ENCODE data around the gene RAB8B.

RAB8B gene

DNA sequence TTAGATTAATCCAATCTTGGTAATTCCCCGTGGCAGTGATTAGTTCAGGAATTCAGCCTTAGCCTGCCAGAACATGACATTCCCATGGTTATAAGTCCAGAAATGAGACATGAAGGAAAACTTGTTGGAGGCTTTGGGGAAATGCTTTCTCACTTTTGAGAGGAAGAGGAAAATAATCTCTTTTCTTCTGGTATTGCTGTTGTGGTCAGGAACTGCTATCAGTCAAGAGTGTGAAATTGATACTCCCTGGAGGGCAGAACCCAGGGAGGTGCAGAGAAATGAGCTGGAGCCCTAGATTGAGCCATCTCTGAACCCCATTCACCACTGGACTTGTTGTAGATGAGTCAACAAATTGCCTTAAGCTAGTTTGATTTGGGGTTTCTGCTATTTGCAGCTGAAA is 49.4 kb downstream of the RAB8B start:
- peak; percentile 86 for DNase-seq

DNA sequence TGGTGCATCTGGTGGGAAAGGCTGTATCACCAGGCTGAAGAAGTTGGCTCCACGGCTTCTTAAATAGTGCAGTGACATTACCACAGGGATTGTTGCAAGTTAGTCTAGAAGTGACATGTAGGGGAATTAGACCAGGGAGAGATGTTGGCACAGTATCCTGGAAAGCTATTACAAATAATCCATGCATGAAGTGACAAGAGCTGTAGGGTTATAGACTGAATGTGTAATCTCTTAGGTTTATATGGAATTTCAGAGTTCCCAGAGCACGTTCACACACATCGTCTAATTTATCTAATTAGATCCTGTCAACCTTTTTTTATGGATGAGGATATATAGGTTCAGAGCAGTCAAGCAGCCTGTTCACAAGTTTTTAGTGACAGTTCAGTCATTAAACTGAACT is 50.7 kb downstream of the RAB8B start:
- no peak for DNase-seq

DNA sequence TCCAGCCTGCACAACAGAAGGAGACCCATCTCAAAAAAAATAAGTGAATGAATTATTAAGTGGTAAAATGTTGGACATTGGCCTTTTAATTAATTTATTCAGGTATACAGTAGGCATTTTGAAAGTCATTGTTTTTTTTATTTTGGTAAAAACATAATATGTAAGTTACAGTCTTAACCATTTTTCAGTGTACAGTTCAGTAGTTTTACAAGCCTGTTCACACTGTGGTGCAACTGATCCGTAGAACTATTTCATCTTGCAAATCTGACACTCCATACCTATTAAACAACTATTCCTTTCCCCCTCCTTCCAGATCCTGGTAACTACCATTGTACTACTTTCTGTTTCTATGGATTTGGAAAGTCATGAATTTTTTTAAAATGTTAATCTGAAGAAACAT is 51.9 kb downstream of the RAB8B start:
- DNase-seq: no peak

DNA sequence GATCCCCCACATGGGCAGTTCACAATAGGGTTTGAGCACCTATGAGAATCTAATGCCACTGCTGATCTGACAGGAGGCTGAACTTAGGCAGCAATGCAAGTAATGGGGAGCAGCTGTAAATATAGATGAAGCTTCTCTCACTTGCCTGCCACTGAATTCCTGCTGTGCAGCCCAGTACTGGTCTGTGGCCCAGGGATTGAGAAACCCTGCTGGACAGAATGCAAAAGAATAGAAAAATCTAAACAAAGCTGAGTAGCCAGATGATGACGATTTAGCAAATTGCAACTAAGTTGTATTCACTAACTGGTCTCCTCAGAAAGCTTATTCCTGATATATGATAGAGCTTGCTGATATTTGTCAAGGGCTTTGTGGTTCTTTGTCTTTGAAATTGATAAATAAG is 53.7 kb downstream of the RAB8B start:
- DNase-seq: no peak

DNA sequence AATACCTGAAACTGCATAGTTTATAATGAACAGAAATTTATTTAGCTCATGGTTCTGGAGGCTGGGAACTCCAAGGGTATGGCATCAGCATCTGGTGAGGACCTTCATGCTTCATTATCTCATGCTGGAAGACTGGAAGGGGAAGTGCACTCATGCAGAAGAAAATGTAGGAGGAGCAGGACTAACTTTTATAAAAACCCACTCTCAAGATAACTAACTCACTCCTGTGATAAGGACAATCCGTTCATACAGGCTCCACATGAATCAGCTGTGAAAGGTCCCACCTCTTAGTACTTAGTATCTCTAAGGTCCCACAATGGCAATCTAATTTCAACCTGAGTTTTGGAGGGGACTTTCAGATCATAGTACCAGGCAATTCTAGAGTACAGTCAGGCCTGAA is 54.4 kb downstream of the RAB8B start:
- DNase-seq: no peak

DNA sequence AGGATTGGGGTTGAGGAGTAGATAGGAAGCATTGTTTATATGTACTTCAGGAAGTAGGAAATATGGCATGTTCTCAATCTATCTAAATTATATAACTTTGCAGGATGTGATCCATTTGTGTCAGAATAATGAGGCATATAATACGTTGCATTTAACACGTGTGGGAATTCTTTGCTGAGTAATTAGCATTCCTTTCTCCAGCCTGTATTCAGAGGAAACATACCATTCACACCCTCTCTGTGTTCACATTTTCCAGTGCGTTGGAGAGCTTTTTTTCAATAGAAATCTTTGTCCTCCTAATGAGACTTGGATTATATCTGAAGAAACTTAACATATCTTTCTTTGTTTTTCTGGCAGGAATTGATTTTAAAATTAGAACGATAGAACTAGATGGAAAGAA is 55.0 kb downstream of the RAB8B start:
- DNase-seq: no peak

DNA sequence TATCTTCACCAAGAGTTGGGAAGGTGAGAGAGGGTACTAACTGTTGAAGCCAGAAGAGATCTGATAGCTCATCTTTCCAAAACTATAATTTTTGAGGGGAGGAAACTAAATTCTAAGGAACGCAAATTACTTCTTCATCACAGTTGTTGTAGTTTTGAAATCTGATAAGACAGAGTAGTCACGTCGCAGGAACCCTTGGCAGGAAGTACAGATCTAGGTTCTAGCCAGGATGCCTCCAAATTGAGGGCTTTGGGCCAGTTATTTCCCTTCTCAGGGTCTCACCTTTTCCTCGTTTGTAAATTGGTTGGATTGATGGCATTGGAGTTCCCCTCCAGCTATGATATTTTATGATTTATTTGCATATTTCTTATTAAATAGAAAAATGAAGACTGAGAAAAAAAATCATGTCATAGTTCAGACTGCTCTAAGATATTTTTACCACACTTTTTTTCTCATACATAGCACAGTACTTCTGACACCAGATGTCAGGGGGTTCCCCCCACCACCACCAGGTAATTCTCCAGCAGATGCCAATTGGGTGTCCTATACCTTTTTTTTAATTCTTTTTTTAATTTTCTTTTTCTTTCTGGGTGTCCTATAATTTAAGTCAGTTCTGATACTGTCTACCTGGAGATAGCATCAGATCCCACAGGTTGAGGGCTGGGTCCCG is 55.7 kb downstream of the RAB8B start:
- no peak for DNase-seq

DNA sequence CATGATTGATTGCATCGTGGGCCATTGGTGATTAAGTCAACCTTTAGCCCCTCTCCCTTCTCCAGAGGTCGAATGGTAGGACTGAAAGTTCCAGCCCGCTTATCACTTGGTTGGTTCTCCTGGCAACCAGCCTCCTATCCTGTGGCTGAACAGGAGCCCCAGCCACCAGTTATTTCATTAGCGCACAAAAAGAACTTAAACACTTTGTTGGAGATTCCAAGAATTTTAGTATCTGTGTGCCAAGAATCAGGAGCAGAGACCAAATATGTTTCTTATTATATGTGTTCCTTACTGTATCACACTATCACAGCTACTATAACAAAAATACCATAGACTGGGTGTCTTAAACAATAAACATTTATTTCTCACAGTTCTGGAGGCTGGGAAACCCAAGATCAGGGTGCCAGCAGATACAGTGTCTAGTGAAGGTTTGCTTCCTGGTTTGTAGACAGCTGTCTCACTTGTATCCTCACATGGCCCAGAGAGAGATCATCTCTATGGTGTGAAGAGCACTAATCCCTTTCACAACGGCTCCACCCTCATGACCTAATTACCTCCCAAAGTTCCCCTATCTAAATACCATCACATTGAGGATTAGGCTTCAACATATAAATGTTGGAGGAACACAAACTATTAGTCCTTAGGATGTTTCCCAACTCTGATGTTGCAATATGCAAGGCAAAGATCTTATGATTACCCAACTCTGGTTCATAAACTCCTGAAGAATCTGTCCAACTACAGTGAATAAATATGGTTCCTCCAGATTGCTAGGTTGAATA is 57.5 kb downstream of the RAB8B start:
- DNase-seq: no peak

DNA sequence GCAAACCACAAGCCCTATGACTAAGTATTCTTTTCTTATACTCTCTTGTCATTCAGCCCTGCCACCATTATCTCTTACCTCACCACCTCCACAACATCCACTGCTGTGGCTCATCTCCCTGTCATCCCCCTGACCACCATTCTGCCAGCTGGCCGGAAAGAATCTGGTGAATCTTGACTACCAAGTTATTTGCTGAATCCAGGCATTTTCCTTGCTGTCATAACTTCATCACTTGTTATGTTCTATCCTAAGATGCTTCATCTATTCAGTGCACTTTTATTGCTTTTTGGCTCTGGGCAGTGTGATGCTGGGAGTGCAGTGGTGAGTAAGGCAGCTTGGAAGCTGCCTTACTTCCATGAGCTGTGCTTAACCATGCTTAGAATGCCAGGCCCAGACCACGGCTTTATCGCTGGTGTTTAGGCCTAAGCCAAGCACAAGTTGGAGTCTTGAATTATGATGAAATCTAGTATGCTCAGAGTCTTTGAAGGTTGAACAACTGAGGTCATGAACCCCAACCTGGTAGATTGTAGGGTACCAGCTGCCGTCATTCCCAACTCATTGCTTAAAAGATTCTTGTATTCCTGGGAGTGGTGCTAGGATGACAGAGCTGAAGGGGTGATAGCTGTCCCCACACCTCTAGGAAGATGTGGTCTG is 61.0 kb downstream of the RAB8B start:
- DNase-seq: no peak

DNA sequence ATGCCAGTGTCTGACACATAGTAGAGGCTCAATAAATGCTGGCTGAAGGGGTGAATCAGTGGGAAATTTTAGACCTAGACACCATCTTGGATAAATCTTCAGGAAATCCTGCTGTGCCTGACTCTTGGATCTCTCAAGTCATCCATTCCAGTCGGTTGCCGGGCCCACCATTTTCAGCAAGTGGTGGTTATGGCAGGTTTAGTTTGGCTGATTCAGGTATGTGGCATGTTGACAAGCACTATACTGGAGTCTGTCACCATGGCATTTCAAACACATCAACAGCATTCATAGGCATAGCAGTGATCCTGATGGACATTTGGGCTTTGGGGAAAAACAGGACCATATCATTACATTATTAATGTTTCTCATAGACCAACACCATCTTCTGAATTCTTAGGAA is 62.3 kb downstream of the RAB8B start:
- no peak for DNase-seq

DNA sequence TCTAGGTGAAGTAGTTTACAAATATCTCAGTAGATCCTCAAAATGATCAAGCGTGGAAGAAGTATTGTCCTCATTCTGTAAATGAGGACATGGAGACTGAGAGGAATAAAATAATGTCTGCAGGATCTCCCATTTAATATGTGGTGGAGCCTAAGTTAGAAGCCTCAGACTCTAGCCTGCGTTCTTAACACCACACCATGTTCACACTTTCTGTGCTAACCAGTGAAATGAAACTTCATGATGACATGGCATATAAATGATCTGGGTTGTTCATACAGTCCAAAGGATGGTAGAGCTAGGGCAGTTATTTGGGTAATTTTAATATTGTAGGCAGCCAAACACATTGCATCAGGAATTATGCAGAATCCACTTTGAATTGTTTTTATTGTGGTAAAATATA is 62.9 kb downstream of the RAB8B start:
- DNase-seq: no peak

DNA sequence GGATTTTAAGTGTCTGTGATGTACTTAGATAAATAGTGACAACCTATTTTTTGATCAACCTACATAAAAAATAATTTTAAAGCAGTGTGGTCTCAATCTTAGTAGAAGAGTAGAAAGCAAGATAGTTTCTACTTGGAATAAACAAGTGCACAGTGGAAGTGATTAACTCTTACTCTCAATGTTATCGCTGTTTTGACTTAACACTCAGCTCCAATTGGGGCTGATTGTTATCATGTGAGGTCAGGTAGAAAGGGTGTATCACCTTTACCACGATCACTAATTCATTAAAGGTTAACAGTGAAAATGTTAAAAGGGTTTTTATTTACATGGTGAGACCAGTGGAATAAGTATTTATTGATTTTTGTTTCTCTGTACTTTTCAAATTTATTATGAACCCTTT is 65.6 kb downstream of the RAB8B start:
- no peak for DNase-seq

DNA sequence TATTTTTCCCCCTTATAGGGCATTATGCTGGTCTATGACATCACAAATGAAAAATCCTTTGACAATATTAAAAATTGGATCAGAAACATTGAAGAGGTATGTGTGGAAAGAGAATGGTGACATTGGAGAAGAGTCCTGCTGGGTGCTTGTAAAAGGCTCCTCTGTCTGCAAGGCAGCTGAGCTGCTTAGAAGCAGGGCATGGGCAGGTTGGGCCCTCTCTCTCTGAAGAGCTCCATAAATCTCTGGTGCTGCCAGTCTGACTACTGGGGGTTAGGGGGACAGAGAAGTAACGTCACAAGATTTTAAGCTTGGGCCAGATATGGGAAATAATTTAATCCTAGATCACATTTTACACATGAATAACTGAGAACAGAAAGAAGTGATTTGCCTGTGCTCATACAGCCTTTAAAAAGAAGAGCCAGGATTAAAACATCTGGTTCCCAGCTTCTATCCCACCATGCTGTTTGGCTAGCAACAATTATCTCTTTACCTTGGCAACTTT is 66.1 kb downstream of the RAB8B start:
- no peak for DNase-seq

DNA sequence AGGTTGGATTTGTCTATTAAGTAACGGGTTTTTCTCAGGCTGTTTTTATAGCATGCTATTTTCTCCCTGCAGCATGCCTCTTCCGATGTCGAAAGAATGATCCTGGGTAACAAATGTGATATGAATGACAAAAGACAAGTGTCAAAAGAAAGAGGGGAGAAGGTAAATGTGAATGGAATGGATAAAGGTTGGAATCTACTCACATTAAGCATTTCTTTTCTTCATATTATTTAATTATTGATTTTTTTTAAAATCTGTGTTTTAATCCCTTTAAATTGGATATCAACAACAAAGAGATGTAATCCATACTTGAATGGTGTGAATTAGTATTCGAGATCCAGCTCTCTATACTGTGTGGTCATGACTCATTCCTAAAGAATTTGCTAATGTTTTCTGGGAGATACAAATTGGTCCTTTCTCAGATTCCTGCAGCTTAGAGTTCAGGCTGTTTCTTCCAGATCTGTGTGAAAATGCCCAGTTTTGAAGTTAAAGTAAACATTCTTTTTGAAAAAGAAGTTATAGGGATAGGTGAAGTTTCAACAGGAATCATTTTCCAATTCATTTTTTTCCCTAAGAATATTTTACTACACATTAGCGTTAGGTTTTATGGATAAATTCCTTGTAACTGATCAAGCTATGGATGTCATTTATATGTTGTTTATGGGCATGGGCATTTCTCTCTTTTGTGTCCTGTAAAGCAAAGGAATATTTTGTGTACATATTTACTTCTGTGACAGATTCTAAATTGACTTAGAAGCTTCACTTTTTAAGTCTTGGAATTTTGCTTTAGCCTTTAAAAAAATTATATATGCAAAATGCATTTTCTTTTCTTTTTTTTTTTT is 67.2 kb downstream of the RAB8B start:
- no peak for DNase-seq

DNA sequence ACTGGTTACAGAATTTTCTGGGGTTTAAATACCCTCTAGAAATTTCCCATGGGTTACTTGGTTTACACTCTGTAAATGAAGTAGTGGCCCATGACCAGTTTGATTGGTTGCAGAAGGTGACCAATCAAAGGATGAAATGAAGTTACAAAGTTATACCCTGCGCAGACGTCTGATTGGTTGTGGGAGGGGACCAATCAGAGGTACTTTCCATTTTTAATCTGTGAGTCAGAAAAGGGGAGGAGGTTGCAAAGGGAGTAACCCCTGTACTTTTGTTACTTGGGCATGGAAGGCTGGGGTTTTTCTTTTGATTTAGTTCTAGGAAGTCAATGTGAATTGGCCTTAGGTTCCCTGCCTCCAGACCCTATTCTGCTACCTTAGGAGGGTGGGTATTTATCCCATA is 69.3 kb downstream of the RAB8B start:
- DNase-seq: no peak

DNA sequence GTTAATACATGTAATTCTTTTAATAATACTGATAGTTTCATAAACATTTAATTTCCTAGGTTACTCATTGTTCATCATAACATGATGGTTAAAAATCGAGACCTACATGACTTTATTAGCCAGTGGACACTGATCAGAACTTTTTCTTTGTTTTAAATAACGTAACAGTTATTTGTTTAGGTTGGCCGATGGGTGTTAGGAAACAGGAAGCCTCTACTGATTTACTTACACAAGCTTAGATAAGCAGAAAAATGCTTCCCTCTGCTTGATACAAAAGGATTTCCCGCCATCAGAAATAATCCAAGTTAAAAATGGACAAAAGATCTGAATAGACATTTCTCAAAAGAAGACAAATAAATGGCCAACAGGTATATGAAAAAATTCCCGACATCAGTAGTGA is 71.4 kb downstream of the RAB8B start:
- no peak for DNase-seq

DNA sequence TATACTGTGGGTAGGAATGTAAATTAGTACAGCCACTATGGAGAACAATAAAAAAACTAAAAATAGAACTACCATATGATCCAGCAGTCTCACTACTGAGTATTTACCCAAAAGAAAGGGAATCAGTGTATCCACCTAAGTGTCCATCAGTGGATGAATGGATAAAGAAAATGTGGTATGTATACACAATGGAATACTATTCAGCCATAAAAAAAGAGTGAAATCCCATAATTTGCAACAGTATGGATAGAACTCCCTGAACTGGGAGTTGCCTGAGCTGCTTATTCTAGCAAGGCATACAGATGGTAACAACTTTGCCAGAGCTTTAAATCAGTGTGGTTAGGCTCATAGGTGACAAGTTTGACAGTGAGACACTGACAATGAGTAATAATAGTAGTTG is 71.9 kb downstream of the RAB8B start:
- no peak for DNase-seq

DNA sequence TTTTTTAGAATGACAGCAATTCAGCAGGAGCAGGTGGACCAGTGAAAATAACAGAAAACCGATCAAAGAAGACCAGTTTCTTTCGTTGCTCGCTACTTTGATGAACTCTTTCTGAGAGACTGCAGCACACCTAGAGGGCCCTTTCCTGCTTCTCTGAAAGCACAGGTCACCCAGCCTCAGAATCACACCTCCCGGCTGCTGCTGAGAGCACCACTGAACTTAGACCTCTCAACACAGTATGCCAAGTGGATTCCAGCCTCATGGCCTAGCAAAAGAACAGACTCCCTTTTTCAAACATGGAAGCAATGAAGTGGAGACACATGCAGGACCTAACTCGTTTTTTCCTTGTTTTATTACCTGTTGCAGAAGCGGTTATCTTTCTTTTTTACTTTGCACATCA is 74.1 kb downstream of the RAB8B start:
- DNase-seq: no peak

DNA sequence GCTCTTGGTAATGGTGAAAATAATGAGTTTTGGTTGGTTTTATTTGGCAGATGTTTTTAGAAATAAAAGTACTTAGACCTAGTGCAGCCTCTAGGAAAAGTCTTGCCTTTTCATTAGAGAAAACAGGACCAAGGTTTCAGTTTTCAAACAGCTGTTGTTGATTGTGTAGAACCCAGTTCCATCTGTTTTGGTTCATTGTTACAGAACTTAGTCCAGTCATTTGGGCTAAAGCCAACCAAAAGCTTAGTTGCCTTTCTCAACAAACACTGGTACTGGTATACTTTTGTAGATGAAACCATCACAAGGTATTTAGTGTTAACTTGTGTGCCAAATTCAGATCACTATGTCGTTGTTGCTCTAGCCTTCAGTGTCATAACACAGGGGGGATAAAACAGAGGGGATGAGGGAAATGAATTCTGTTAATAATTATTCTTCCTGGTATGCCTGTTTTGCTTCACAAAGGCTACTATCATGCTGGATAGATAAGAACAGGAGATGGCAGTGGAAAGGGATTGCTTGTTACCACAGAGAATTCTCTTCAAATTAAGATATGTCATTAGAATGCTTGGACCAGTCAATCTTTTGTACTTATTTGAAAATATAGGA is 75.4 kb downstream of the RAB8B start:
- no peak for DNase-seq

DNA sequence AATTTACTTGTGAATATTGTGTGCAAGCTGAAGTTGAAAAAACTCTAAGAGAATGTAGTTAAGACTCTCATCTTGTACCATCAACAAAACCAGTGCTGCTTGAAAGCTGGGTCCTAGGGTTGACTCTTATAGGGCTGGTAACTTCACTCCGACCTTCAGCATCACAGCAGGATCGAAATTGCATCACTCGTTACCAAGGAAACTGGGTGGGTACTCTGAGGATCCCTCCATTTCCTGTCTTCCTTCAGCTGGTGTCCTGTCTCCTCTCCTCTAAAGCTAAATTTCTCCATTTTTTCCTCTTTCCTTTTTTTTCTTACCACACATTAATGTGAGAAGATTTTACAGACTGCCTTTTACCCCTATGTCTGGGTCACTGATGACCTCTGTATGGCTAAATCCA is 85.0 kb downstream of the RAB8B start:
- peak; percentile 14 for DNase-seq

DNA sequence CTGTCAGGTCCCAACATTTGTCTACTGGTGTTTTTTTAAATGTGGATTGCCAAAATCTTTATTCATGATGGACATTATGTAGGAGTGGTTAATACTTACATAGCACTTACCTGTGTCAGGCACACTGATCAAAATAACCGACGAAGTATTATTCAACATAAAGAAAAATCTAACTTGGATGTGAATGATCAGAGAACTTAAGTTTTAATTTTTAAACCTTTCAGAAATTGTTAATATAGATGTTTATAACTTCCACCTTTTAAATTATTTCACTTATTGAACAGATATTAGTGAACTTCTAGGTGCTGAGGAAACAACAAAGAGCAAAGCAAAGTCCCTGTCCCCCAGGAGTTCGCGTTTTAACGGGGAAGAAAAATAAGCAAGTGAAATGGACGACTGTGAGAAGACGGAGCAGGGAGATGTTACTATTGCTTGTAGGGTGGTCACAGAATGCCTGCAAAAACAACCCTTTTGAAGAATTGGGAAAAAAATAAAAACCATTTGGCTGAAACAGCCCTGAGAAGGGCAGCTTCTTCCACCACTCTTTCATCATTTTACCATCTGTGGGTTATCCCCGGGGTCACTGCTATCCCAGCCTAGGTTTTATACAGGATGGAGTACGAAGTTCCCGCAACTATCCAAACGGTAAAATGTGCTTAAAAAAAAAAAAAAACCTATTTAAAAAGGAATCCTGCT is 87.1 kb downstream of the RAB8B start:
- no peak for DNase-seq
